Nephron (organoid): ENCODE data around the gene C19orf53.

Source experiments
- H3K27ac Mint-ChIP-seq, 3 experiments: 2 replicates each; pipeline ENCODE4 v1.8.0; 2020; ENCODE audit warnings: mixed read lengths in 3 of 3, mild to moderate bottlenecking in 2 of 3, moderate library complexity in 1 of 3
- H3K27me3 Mint-ChIP-seq: 2 replicates; pipeline ENCODE4 v1.8.0; 2021; ENCODE audit warnings: low read depth, mild to moderate bottlenecking, moderate library complexity, mixed read lengths
- H3K36me3 Mint-ChIP-seq: 2 replicates; pipeline ENCODE4 v1.8.0; 2020; ENCODE audit warnings: low read depth, mixed read lengths
- H3K4me1 Mint-ChIP-seq: 2 replicates; pipeline ENCODE4 v1.8.0; 2020; ENCODE audit warnings: mixed read lengths
- H3K4me3 Mint-ChIP-seq, 3 experiments: 2 replicates each; pipeline ENCODE4 v1.8.0; 2020; ENCODE audit warnings: mild to moderate bottlenecking in 3 of 3, mixed read lengths in 3 of 3, moderate library complexity in 2 of 3
- H3K9me3 Mint-ChIP-seq: 2 replicates; pipeline ENCODE4 v1.8.0; 2020; ENCODE audit warnings: mixed read lengths
- TF ChIP-seq, protein P1 (sequence below), 3 experiments: fragments of 200-600 bp; sonication (generic); IDR thresholded peaks; one replicate each; pipeline ENCODE4 v1.5.0; 2021; ENCODE audit warnings: antibody characterized with exemption in 3 of 3; ENCODE audit not compliant: unreplicated experiment in 3 of 3

The C19orf53 gene

DNA sequence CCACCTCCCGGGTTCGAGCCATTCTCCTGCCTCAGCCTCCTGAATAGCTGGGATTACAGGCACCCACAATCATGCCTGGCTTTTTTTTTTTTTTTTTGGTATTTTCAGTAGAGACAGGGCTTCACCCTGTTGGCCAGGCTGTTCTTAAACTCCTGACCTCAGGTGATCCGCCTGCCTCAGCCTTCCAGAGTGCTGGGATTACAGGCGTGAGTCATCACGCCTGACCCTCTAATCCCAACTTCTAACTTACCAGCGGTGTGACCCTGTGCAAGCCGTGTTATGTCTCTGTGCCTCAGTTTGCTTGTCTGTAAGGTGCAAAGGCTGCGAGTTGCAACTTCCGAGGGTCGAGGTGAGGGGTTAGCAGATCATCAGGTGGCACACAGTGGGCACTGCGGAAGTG lies 38.3 kb downstream of the C19orf53 start:
- peaks cover 3% of the 10 kb centered on the region for H3K27me3 Mint-ChIP-seq
- TF ChIP-seq, protein P1, sequence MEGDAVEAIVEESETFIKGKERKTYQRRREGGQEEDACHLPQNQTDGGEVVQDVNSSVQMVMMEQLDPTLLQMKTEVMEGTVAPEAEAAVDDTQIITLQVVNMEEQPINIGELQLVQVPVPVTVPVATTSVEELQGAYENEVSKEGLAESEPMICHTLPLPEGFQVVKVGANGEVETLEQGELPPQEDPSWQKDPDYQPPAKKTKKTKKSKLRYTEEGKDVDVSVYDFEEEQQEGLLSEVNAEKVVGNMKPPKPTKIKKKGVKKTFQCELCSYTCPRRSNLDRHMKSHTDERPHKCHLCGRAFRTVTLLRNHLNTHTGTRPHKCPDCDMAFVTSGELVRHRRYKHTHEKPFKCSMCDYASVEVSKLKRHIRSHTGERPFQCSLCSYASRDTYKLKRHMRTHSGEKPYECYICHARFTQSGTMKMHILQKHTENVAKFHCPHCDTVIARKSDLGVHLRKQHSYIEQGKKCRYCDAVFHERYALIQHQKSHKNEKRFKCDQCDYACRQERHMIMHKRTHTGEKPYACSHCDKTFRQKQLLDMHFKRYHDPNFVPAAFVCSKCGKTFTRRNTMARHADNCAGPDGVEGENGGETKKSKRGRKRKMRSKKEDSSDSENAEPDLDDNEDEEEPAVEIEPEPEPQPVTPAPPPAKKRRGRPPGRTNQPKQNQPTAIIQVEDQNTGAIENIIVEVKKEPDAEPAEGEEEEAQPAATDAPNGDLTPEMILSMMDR (IDR thresholded peaks at IDR 0.05; ENCODE audit: unreplicated experiment in 3 of 3): no peak
- peaks cover 38% of the 10 kb centered on the region for H3K36me3 Mint-ChIP-seq
- no peak overlapping the region for H3K27ac Mint-ChIP-seq
- no peaks in the 10 kb centered on the region for H3K4me1 Mint-ChIP-seq
- no peaks in the 10 kb centered on the region for H3K9me3 Mint-ChIP-seq
- H3K4me3 Mint-ChIP-seq: no peak overlapping the region

DNA sequence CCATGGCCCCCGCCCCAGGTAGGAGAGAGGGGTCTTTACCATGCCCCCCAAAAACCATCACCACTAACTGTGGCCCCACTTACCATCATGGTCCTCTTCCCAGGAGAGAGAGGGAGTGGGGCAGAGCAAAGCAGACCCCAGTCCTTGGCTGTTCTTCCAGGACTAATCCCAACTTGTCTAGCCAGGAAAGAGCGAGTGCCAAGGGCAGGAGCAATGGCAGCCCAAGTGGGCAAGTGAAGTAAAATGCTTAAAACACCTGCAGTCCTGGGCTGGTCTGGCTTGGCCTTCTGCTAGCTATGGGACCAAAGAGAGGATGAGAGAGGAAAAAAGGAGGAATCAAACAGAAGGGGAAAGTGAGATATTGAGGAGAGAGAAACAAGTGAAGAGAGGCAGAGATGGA lies 38.9 kb downstream of the C19orf53 start:
- TF ChIP-seq, protein P1 (IDR thresholded peaks at IDR 0.05; ENCODE audit: unreplicated experiment in 3 of 3): no peak
- H3K9me3 Mint-ChIP-seq: no peaks in the 10 kb centered on the region
- no peak overlapping the region for H3K27ac Mint-ChIP-seq
- H3K4me3 Mint-ChIP-seq: no peak overlapping the region
- H3K4me1 Mint-ChIP-seq: no peaks in the 10 kb centered on the region
- peaks cover 39% of the 10 kb centered on the region for H3K36me3 Mint-ChIP-seq
- H3K27me3 Mint-ChIP-seq: peaks cover 3% of the 10 kb centered on the region

DNA sequence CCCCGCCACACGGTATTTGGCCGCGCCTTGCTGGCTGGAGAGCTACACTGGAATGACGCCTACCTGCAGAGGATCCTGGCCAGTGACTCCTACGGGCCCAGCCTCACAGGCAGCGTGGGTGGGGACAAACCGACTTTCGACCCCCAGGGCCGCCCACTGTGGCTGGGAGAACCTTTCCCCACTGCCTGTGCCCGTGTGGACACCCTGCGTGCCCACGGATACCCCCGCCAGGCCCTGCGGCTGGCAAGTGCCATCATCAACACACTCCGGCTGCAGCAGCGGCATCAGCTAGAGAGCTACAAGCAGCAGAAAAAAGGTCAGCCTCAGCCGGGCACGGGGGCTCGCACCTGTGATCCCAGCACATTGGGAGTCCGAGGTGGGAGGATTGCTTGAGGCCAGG lies 40.3 kb downstream of the C19orf53 start:
- Mint-ChIP-seq H3K36me3 (peaks cover 39% of the 10 kb centered on the region), H3K9me3 (no peaks in the 10 kb centered on the region), H3K27ac (no peak overlapping the region), H3K4me3 (no peak overlapping the region), H3K4me1 (no peaks in the 10 kb centered on the region), H3K27me3 (peaks cover 3% of the 10 kb centered on the region)
- TF ChIP-seq, protein P1 (IDR thresholded peaks at IDR 0.05; ENCODE audit: unreplicated experiment in 3 of 3): no peak

DNA sequence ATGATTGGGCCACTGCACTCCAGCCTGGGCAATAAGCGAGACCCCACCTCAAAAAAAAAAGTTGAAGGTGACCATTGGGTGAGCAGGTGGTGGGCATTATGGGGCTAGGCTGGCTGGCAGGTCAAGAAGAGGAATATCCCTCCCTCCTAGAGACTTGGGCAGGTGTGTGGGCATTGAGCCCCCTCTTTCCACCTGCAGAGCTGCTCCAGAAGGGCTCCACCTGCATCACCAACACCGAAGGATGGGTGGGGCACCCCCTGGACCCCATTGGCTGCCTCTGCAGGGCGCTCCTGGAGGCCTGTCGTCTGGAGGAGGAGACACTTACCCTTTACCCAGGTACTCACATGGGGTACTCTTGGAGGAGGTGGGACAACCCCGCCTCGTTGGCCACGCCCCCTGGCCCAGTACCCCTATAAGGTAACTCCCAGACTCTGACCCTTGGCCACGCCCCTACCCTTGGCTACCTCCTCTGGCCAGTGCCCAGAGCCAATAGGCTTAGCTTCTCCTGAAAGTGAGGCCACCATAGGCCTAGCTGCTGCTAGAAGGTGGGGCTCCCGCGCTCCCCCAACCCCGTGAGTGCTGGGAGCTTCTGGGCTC lies 42.9 kb downstream of the C19orf53 start:
- peak overlapping the region in 1 of 3 experiments; percentile 31 for H3K4me3 Mint-ChIP-seq
- TF ChIP-seq, protein P1 (IDR thresholded peaks at IDR 0.05; ENCODE audit: unreplicated experiment in 3 of 3): no peak
- no peaks in the 10 kb centered on the region for H3K9me3 Mint-ChIP-seq
- H3K4me1 Mint-ChIP-seq: peaks cover 4% of the 10 kb centered on the region
- peaks cover 42% of the 10 kb centered on the region for H3K36me3 Mint-ChIP-seq
- no peaks in the 10 kb centered on the region for H3K27me3 Mint-ChIP-seq
- no peak overlapping the region for H3K27ac Mint-ChIP-seq

DNA sequence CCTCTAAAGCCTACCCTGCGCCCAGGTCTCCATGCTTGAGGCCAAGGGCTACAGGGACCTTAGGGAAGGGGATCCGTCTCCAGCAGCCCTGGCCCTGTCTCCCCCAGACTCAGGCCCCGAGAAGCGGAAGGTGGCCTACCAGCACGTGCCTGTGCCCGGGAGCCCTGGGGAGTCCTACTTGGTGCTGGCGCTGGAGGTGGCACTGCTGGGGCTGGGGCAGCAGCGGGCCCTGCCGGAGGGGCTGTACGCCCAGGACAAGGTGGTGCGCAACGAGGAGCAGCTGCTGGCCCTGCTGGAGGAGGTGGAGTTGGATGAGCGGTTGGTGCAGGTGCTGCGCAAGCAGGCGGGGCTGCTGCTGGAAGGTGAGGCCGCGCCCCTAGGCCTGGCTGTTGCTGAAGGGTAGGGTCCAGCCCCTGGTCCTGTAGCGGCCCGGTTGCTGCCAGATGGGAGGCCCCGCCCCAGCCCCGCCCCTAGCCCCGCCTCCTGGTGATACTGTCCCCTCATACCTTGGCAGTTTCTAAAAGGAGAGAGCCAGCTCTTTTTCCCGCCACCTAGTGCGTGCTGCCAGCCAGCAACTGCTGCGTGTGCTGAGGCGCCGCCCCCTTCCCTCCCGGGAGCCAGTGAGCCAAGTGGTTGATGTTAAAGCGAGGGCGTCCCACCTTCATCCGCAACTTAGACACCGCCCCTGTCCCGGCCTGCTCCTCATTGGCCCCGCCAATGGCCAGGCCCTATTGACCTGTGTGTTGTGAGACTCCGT lies 43.5 kb downstream of the C19orf53 start:
- TF ChIP-seq, protein P1 (IDR thresholded peaks at IDR 0.05; ENCODE audit: unreplicated experiment in 3 of 3): no peak
- peaks cover 8% of the 10 kb centered on the region for H3K4me1 Mint-ChIP-seq
- H3K27me3 Mint-ChIP-seq: no peaks in the 10 kb centered on the region
- peak overlapping the region in 1 of 3 experiments; percentile 58 for H3K27ac Mint-ChIP-seq
- peaks cover 44% of the 10 kb centered on the region for H3K36me3 Mint-ChIP-seq
- H3K9me3 Mint-ChIP-seq: no peaks in the 10 kb centered on the region
- peak overlapping the region in 1 of 3 experiments; percentile 59 for H3K4me3 Mint-ChIP-seq

DNA sequence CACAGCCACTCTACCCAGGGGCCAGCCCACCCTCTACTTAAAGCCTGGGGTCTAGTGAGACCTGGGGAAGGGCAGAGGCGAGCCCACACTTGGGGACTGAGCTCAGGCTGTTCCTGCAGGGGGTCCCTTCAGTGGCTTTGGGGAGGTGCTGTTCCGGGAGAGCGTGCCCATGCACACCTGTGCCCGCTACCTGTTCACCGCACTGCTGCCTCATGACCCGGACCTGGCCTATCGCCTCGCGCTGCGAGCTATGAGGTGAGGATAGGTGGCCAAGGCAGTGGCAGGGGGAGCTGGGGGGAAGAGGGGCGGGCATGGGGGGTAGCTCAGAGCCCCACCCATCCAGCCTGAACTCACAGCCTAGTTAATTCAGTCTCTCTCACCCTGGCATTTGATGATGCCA lies 45.0 kb downstream of the C19orf53 start:
- H3K27me3 Mint-ChIP-seq: no peaks in the 10 kb centered on the region
- peaks cover 8% of the 10 kb centered on the region for H3K4me1 Mint-ChIP-seq
- no peaks in the 10 kb centered on the region for H3K9me3 Mint-ChIP-seq
- TF ChIP-seq, protein P1 (IDR thresholded peaks at IDR 0.05; ENCODE audit: unreplicated experiment in 3 of 3): no peak
- no peak overlapping the region for H3K27ac Mint-ChIP-seq
- H3K36me3 Mint-ChIP-seq: peaks cover 45% of the 10 kb centered on the region
- no peak overlapping the region for H3K4me3 Mint-ChIP-seq
